Measurements from ENCODE around the gene CHRM3.

Gene CHRM3

DNA sequence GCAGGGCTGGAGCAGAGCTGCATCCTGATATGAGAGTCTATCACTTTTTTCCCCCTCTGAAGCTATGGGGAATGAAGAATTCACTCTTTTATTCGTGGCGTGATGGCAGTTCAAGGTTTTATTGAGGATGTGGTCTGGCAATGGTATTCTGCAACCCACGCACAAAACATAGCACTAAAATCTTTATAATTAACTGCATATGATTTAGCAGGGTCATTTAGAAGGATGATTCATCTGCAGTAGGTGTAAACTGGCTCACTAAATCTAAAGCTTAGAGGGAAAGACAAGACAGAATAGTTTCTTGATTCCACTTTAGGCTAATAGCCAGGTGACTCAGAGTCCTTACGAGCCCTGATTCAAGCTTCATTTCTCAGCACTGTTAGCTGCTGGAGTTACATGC is 25.0 kb upstream of the CHRM3 start:
- Histone ChIP-seq H3K14ac (ENCODE audit: low read length) (no peak overlapping the region), H2AK5ac (ENCODE audit: low read length) (no peak overlapping the region), H4K91ac (ENCODE audit: low read depth, low read length) (no peak overlapping the region), H3K36me3 (ENCODE audit: control insufficient read depth in 1 of 2, insufficient read depth in 2 of 2, low read length in 2 of 2) (no peaks in the 10 kb centered on the region), H3K23ac (ENCODE audit: low read length) (no peak overlapping the region), H3K4me2 (ENCODE audit: low read length) (no peak overlapping the region), H2BK12ac (ENCODE audit: low read length) (no peak overlapping the region), H3K18ac (ENCODE audit: low read length) (no peak overlapping the region), H3K4ac (ENCODE audit: low read depth, low read length) (no peak overlapping the region), H3K4me1 (ENCODE audit: control insufficient read depth in 1 of 2, insufficient read depth in 2 of 2, low read length in 2 of 2) (no peaks in the 10 kb centered on the region), H3K4me3 (ENCODE audit: low read depth, low read length) (no peak overlapping the region), H3K9ac (ENCODE audit: low read length) (no peak overlapping the region), H3K27ac (ENCODE audit: low read depth, low read length) (no peak overlapping the region), H3K79me1 (ENCODE audit: low read length) (no peaks in the 10 kb centered on the region), H2BK5ac (ENCODE audit: low read depth, low read length, poor library complexity) (no peak overlapping the region), H3K27me3 (ENCODE audit: insufficient read depth, low read length) (no peaks in the 10 kb centered on the region), H3K79me2 (ENCODE audit: control insufficient read depth, insufficient read depth, low read length, poor library complexity) (no peaks in the 10 kb centered on the region), H4K8ac (ENCODE audit: low read depth, low read length) (no peak overlapping the region), H2AFZ (ENCODE audit: insufficient read depth, low read length, poor library complexity) (no peak overlapping the region), H3K9me3 (ENCODE audit: insufficient read depth, low read depth, low read length) (no peaks in the 10 kb centered on the region), H2BK120ac (ENCODE audit: insufficient read depth, low read length, poor library complexity) (no peak overlapping the region), H4K12ac (ENCODE audit: low read depth, low read length) (no peak overlapping the region)
- WGBS (ENCODE audit: extremely low coverage, insufficient coverage, insufficient read length) = no CpG with 5 or more reads among the region's 4 CpGs
- DNase-seq = no peak

- Histone ChIP-seq H2BK5ac (ENCODE audit: low read depth, low read length, poor library complexity) (no peak overlapping the region), H2AK5ac (ENCODE audit: low read length) (no peak overlapping the region), H3K14ac (ENCODE audit: low read length) (no peak overlapping the region), H3K9me3 (ENCODE audit: insufficient read depth, low read depth, low read length) (no peaks in the 10 kb centered on the region), H3K23ac (ENCODE audit: low read length) (no peak overlapping the region), H3K4ac (ENCODE audit: low read depth, low read length) (no peak overlapping the region), H4K8ac (ENCODE audit: low read depth, low read length) (no peak overlapping the region), H2AFZ (ENCODE audit: insufficient read depth, low read length, poor library complexity) (no peak overlapping the region), H3K79me2 (ENCODE audit: control insufficient read depth, insufficient read depth, low read length, poor library complexity) (no peaks in the 10 kb centered on the region), H3K4me2 (ENCODE audit: low read length) (no peak overlapping the region), H4K12ac (ENCODE audit: low read depth, low read length) (no peak overlapping the region), H2BK12ac (ENCODE audit: low read length) (no peak overlapping the region), H3K27me3 (ENCODE audit: insufficient read depth, low read length) (no peaks in the 10 kb centered on the region), H4K91ac (ENCODE audit: low read depth, low read length) (no peak overlapping the region), H3K9ac (ENCODE audit: low read length) (no peak overlapping the region), H3K79me1 (ENCODE audit: low read length) (no peaks in the 10 kb centered on the region), H3K36me3 (ENCODE audit: control insufficient read depth in 1 of 2, insufficient read depth in 2 of 2, low read length in 2 of 2) (no peaks in the 10 kb centered on the region), H3K4me3 (ENCODE audit: low read depth, low read length) (no peak overlapping the region), H3K27ac (ENCODE audit: low read depth, low read length) (no peak overlapping the region), H3K18ac (ENCODE audit: low read length) (no peak overlapping the region), H2BK120ac (ENCODE audit: insufficient read depth, low read length, poor library complexity) (no peak overlapping the region), H3K4me1 (ENCODE audit: control insufficient read depth in 1 of 2, insufficient read depth in 2 of 2, low read length in 2 of 2) (no peaks in the 10 kb centered on the region)
- no peak for DNase-seq
- WGBS (ENCODE audit: extremely low coverage, insufficient coverage, insufficient read length) = no CpG with 5 or more reads among the region's 5 CpGs
Observed at GRCh38 chr1:239363930-239364329, 22.4 kb upstream of the CHRM3 start.

GRCh38 chr1:239367196-239367810 is 19.1 kb upstream of the CHRM3 start:
- Histone ChIP-seq H3K27me3 (ENCODE audit: insufficient read depth, low read length) (no peaks in the 10 kb centered on the region), H3K4ac (ENCODE audit: low read depth, low read length) (no peak overlapping the region)

GRCh38 chr1:239368436-239369109 is 17.8 kb upstream of the CHRM3 start:
- Histone ChIP-seq H3K23ac (ENCODE audit: low read length) (no peak overlapping the region), H2BK12ac (ENCODE audit: low read length) (no peak overlapping the region), H3K79me1 (ENCODE audit: low read length) (no peaks in the 10 kb centered on the region), H2BK120ac (ENCODE audit: insufficient read depth, low read length, poor library complexity) (no peak overlapping the region), H2AFZ (ENCODE audit: insufficient read depth, low read length, poor library complexity) (no peak overlapping the region), H3K36me3 (ENCODE audit: control insufficient read depth in 1 of 2, insufficient read depth in 2 of 2, low read length in 2 of 2) (no peaks in the 10 kb centered on the region), H3K14ac (ENCODE audit: low read length) (no peak overlapping the region), H4K8ac (ENCODE audit: low read depth, low read length) (no peak overlapping the region), H3K18ac (ENCODE audit: low read length) (no peak overlapping the region), H3K27ac (ENCODE audit: low read depth, low read length) (no peak overlapping the region), H4K91ac (ENCODE audit: low read depth, low read length) (no peak overlapping the region), H3K4me1 (ENCODE audit: control insufficient read depth in 1 of 2, insufficient read depth in 2 of 2, low read length in 2 of 2) (no peaks in the 10 kb centered on the region), H3K9me3 (ENCODE audit: insufficient read depth, low read depth, low read length) (no peaks in the 10 kb centered on the region), H3K79me2 (ENCODE audit: control insufficient read depth, insufficient read depth, low read length, poor library complexity) (no peaks in the 10 kb centered on the region), H3K4ac (ENCODE audit: low read depth, low read length) (no peak overlapping the region), H3K4me3 (ENCODE audit: low read depth, low read length) (no peak overlapping the region), H3K9ac (ENCODE audit: low read length) (no peak overlapping the region), H4K12ac (ENCODE audit: low read depth, low read length) (no peak overlapping the region), H2BK5ac (ENCODE audit: low read depth, low read length, poor library complexity) (no peak overlapping the region), H3K27me3 (ENCODE audit: insufficient read depth, low read length) (no peaks in the 10 kb centered on the region), H3K4me2 (ENCODE audit: low read length) (no peak overlapping the region), H2AK5ac (ENCODE audit: low read length) (no peak overlapping the region)
- WGBS (ENCODE audit: extremely low coverage, insufficient coverage, insufficient read length) = no CpG with 5 or more reads among the region's 7 CpGs
- DNase-seq = no peak

More at GRCh38 chr1:239367196-239367810, 19.1 kb upstream of the CHRM3 start:
- Histone ChIP-seq H2BK120ac (ENCODE audit: insufficient read depth, low read length, poor library complexity) (no peak overlapping the region), H3K23ac (ENCODE audit: low read length) (no peak overlapping the region), H4K12ac (ENCODE audit: low read depth, low read length) (no peak overlapping the region), H3K4me3 (ENCODE audit: low read depth, low read length) (no peak overlapping the region), H2AFZ (ENCODE audit: insufficient read depth, low read length, poor library complexity) (no peak overlapping the region), H3K4me1 (ENCODE audit: control insufficient read depth in 1 of 2, insufficient read depth in 2 of 2, low read length in 2 of 2) (no peaks in the 10 kb centered on the region), H3K4me2 (ENCODE audit: low read length) (no peak overlapping the region), H3K9ac (ENCODE audit: low read length) (no peak overlapping the region), H3K14ac (ENCODE audit: low read length) (no peak overlapping the region), H4K91ac (ENCODE audit: low read depth, low read length) (no peak overlapping the region), H3K36me3 (ENCODE audit: control insufficient read depth in 1 of 2, insufficient read depth in 2 of 2, low read length in 2 of 2) (no peaks in the 10 kb centered on the region), H2BK12ac (ENCODE audit: low read length) (no peak overlapping the region), H3K9me3 (ENCODE audit: insufficient read depth, low read depth, low read length) (no peaks in the 10 kb centered on the region), H2BK5ac (ENCODE audit: low read depth, low read length, poor library complexity) (no peak overlapping the region), H3K79me2 (ENCODE audit: control insufficient read depth, insufficient read depth, low read length, poor library complexity) (no peaks in the 10 kb centered on the region), H3K18ac (ENCODE audit: low read length) (no peak overlapping the region), H2AK5ac (ENCODE audit: low read length) (no peak overlapping the region), H3K27ac (ENCODE audit: low read depth, low read length) (no peak overlapping the region), H4K8ac (ENCODE audit: low read depth, low read length) (no peak overlapping the region), H3K79me1 (ENCODE audit: low read length) (no peaks in the 10 kb centered on the region)
- no peak for DNase-seq
- WGBS (ENCODE audit: extremely low coverage, insufficient coverage, insufficient read length) = no CpG with 5 or more reads among the region's 4 CpGs

Data from trophoblast cell (in vitro differentiated cells and primary cell).